IMR-90 (cell line): ENCODE data around the gene GSTM1. TPM values are rescaled to one million over a fixed set of nuclear protein-coding genes. Genes with fewer than 3 reads are reported as not detected.

Experiments
- ATAC-seq: fragments of 200-7000 bp; cut with Tn5 transposase; 2 replicates; pipeline ENCODE4 v1.9.1; 2020; ENCODE audit warnings: low read depth, mild to moderate bottlenecking, moderate library complexity
- BruUV-seq: library from RNA; stranded (reverse); fragments of 400-500 nt; replicated peaks from 2 replicates; lab custom pipeline; 2021; lab: Mats Ljungman, UMichigan
- CTCF ChIA-PET: fragments of 300-600 bp; formaldehyde crosslinking; extraction: SDS; loops from one replicate; lab custom pipeline; 2021; ENCODE audit warnings: antibody characterized with exemption; lab: Yijun Ruan, JAX
- POLR2A ChIA-PET: fragments of 300-600 bp; sonication (Branson Sonifier 250); formaldehyde crosslinking; loops from one replicate; lab custom pipeline; 2022; ENCODE audit warnings: antibody characterized with exemption; ENCODE audit not compliant: unreplicated experiment; lab: Charles Lee
- DNase-seq: peaks from one replicate; pipeline ENCODE4 v3.0.0; 2013
- H2AFZ ChIP-seq: replicated peaks from 2 replicates; pipeline ENCODE3; 2013; ENCODE audit warnings: low read length, mild to moderate bottlenecking; ENCODE audit not compliant: poor library complexity
- H2AK5ac ChIP-seq: 2 replicates; pipeline ENCODE4 v1.6.1; 2013; ENCODE audit warnings: low read depth, low read length, inconsistent platforms
- H2AK9ac ChIP-seq: replicated peaks from 2 replicates; pipeline ENCODE3; 2013; ENCODE audit warnings: mild to moderate bottlenecking, low read depth, low read length, moderate library complexity; ENCODE audit not compliant: poor library complexity
- H2BK120ac ChIP-seq: 2 replicates; pipeline ENCODE4 v1.6.1; 2013; ENCODE audit warnings: low read depth, low read length, inconsistent platforms
- H2BK15ac ChIP-seq: 3 replicates; pipeline ENCODE4 v1.6.1; 2013; ENCODE audit warnings: low read depth, low read length, inconsistent platforms
- H2BK20ac ChIP-seq: 2 replicates; pipeline ENCODE4 v1.6.1; 2013; ENCODE audit warnings: low read depth, mild to moderate bottlenecking, inconsistent platforms, low read length, moderate library complexity
- H2BK5ac ChIP-seq: 2 replicates; pipeline ENCODE4 v1.6.1; 2013; ENCODE audit warnings: mild to moderate bottlenecking, low read depth, low read length, inconsistent platforms; ENCODE audit not compliant: poor library complexity, severe bottlenecking
- H3K14ac ChIP-seq: replicated peaks from 2 replicates; pipeline ENCODE4 v1.6.1; 2013; ENCODE audit warnings: low read depth, low read length, inconsistent platforms
- H3K18ac ChIP-seq: 2 replicates; pipeline ENCODE4 v1.6.1; 2013; ENCODE audit warnings: low read depth, low read length, control low read depth
- H3K23ac ChIP-seq: 2 replicates; pipeline ENCODE4 v1.6.1; 2013; ENCODE audit warnings: low read depth, low read length, inconsistent platforms
- H3K27ac ChIP-seq: 2 replicates; pipeline ENCODE4 v1.5.1; 2013; ENCODE audit warnings: mild to moderate bottlenecking, control low read depth, low read length; ENCODE audit not compliant: insufficient read depth
- H3K27me3 ChIP-seq: 2 replicates; pipeline ENCODE4 v1.6.1; 2013; ENCODE audit warnings: low read length; ENCODE audit not compliant: control insufficient read depth, insufficient read depth
- H3K36me3 ChIP-seq: 2 replicates; pipeline ENCODE4 v1.6.1; 2013; ENCODE audit warnings: low read length, mixed read lengths; ENCODE audit not compliant: control insufficient read depth, insufficient read depth
- H3K4ac ChIP-seq: 2 replicates; pipeline ENCODE4 v1.6.1; 2013; ENCODE audit warnings: low read depth, low read length, inconsistent platforms
- H3K4me1 ChIP-seq: 2 replicates; pipeline ENCODE4 v1.6.1; 2013; ENCODE audit warnings: low read length, mixed read lengths; ENCODE audit not compliant: control insufficient read depth, insufficient read depth
- H3K4me2 ChIP-seq: 2 replicates; pipeline ENCODE4 v1.6.1; 2013; ENCODE audit warnings: low read depth, mild to moderate bottlenecking, control low read depth, low read length, moderate library complexity
- H3K4me3 ChIP-seq: 2 replicates; pipeline ENCODE4 v1.5.1; 2013; ENCODE audit warnings: low read depth, mild to moderate bottlenecking, control low read depth, low read length, moderate library complexity; ENCODE audit not compliant: insufficient read depth
- H3K56ac ChIP-seq: 2 replicates; pipeline ENCODE4 v1.6.1; 2013; ENCODE audit warnings: low read length, inconsistent platforms; ENCODE audit not compliant: insufficient read depth; ENCODE audit errors: extremely low read depth
- H3K79me1 ChIP-seq, 2 experiments: 2 replicates each; pipeline ENCODE4 v1.6.1; 2013; ENCODE audit warnings: low read length in 2 of 2, inconsistent platforms in 1 of 2, low read depth in 1 of 2
- H3K9ac ChIP-seq: 2 replicates; pipeline ENCODE4 v1.6.1; 2013; ENCODE audit warnings: low read depth, low read length, control low read depth
- H3K9me1 ChIP-seq: 2 replicates; pipeline ENCODE4 v1.6.1; 2013; ENCODE audit warnings: low read length, inconsistent platforms; ENCODE audit not compliant: insufficient read depth
- H3K9me3 ChIP-seq: 2 replicates; pipeline ENCODE4 v1.6.1; 2013; ENCODE audit warnings: low read length; ENCODE audit not compliant: control insufficient read depth, insufficient read depth
- H4K20me1 ChIP-seq: 2 replicates; pipeline ENCODE4 v1.6.1; 2013; ENCODE audit warnings: low read length, inconsistent platforms; ENCODE audit not compliant: insufficient read depth
- H4K5ac ChIP-seq: 2 replicates; pipeline ENCODE4 v1.6.1; 2013; ENCODE audit warnings: mild to moderate bottlenecking, low read depth, low read length, control low read depth
- H4K8ac ChIP-seq, 2 experiments: 2 replicates each; pipeline ENCODE4 v1.6.1; 2013; ENCODE audit warnings: low read depth in 2 of 2, low read length in 2 of 2, control low read depth in 1 of 2, inconsistent platforms in 1 of 2
- H4K91ac ChIP-seq: 2 replicates; pipeline ENCODE4 v1.6.1; 2013; ENCODE audit warnings: low read depth, low read length, inconsistent platforms; ENCODE audit not compliant: insufficient read depth
- BHLHE40 ChIP-seq: fragments of 150-350 bp; IDR thresholded peaks from 2 replicates; pipeline ENCODE4 v1.6.1; 2016; ENCODE audit warnings: mild to moderate bottlenecking, low read depth, low read length
- CEBPB ChIP-seq: IDR thresholded peaks from 2 replicates; pipeline ENCODE4 v1.6.1; 2012; ENCODE audit warnings: low read depth, low read length, improper control_type of control experiment
- CHD1 ChIP-seq: IDR thresholded peaks from 2 replicates; pipeline ENCODE4 v1.6.1; 2012; ENCODE audit warnings: low read depth, low read length, improper control_type of control experiment
- FOS ChIP-seq: fragments of 150-350 bp; IDR thresholded peaks from 2 replicates; pipeline ENCODE4 v1.6.1; 2016; ENCODE audit warnings: low read depth, low read length
- MAFK ChIP-seq: IDR thresholded peaks from 2 replicates; pipeline ENCODE4 v1.6.1; 2012; ENCODE audit warnings: low read depth, low read length, improper control_type of control experiment
- MAZ ChIP-seq: IDR thresholded peaks from 2 replicates; pipeline ENCODE4 v1.6.1; 2012; ENCODE audit warnings: low read depth, mild to moderate bottlenecking, low read length, improper control_type of control experiment, moderate library complexity, borderline replicate concordance
- MXI1 ChIP-seq: IDR thresholded peaks from 2 replicates; pipeline ENCODE4 v1.6.1; 2012; ENCODE audit warnings: low read depth, mild to moderate bottlenecking, low read length, moderate library complexity, borderline replicate concordance
- NFE2L2 ChIP-seq: fragments of 150-350 bp; IDR thresholded peaks from 2 replicates; pipeline ENCODE4 v1.6.1; 2016; ENCODE audit warnings: low read depth, mild to moderate bottlenecking, low read length
- POLR2A ChIP-seq: IDR thresholded peaks from 2 replicates; pipeline ENCODE4 v1.6.1; 2012; ENCODE audit warnings: mild to moderate bottlenecking, low read depth, low read length
- RAD21 ChIP-seq: IDR thresholded peaks from 2 replicates; pipeline ENCODE4 v1.6.1; 2012; ENCODE audit warnings: low read length, improper control_type of control experiment
- RCOR1 ChIP-seq: IDR thresholded peaks from 2 replicates; pipeline ENCODE4 v1.6.1; 2012; ENCODE audit warnings: mild to moderate bottlenecking, low read length, improper control_type of control experiment; ENCODE audit not compliant: insufficient replicate concordance
- RFX5 ChIP-seq: IDR thresholded peaks from 2 replicates; pipeline ENCODE4 v1.8.0; 2012; ENCODE audit warnings: low read depth, mild to moderate bottlenecking, low read length, moderate library complexity
- SMC3 ChIP-seq: fragments of 150-350 bp; IDR thresholded peaks from 2 replicates; pipeline ENCODE4 v1.6.1; 2016; ENCODE audit warnings: low read depth, mild to moderate bottlenecking, antibody characterized with exemption, low read length, moderate library complexity
- WGBS, 2 experiments: methylation state at CpG; one replicate each; pipeline versions ENCODE4 v1.1.5 to v1.1.7; 2013; ENCODE audit warnings: missing lambda C conversion rate in 2 of 2; ENCODE audit not compliant: insufficient read length in 1 of 2; ENCODE audit errors: extremely low coverage in 2 of 2; 5-methylcytosine and 5-hydroxymethylcytosine counted together
- dilution Hi-C: fragments of 300-500 bp; cut with HindIII; formaldehyde crosslinking; loops from one replicate; pipeline ENCODE4 v1.14.3; 2018; ENCODE audit warnings: low sequenced_read_pairs; ENCODE audit not compliant: unreplicated experiment
- in situ Hi-C: fragments of 300-500 bp; cut with MboI; formaldehyde crosslinking; loops from 3 replicates; pipeline ENCODE4 v1.14.3; 2019; ENCODE audit warnings: low sequenced_read_pairs, inconsistent platforms, mixed read lengths
- intact Hi-C: fragments of 100-400 bp; cut with micrococcal nuclease; formaldehyde crosslinking; loops from 2 replicates; pipeline ENCODE4 v1.10.0; 2022
- polyA plus RNA-seq, 3 experiments: library from polyadenylated mRNA; depleted of rRNA; stranded (reverse); fragments of >200 nt; gene quantifications; 2 replicates each; pipeline ENCODE4 v1.2.3, GENCODE V29; 2012; ENCODE audit warnings: low replicate concordance in 1 of 3
- total RNA-seq: library from RNA; depleted of rRNA; stranded (reverse); fragments of >200 nt; gene quantifications from 2 replicates; pipeline ENCODE4 v1.2.3, GENCODE V29; 2012
- TF ChIP-seq, protein P1 (sequence below): conservative IDR thresholded peaks from 2 replicates; pipeline ENCODE4 v1.5.1; 2012; ENCODE audit warnings: mild to moderate bottlenecking, low read depth, low read length, improper control_type of control experiment
- TF ChIP-seq, protein P2 (sequence below): fragments of 150-350 bp; IDR thresholded peaks from 2 replicates; pipeline ENCODE4 v1.6.1; 2016; ENCODE audit warnings: low read depth, mild to moderate bottlenecking, low read length, moderate library complexity, borderline replicate concordance
- TF ChIP-seq, protein P3 (sequence below): fragments of 150-350 bp; IDR thresholded peaks from 2 replicates; pipeline ENCODE4 v1.6.1; 2017; ENCODE audit warnings: mild to moderate bottlenecking, antibody characterized with exemption, low read length, low read depth

GSTM1 gene
- total and polyA plus RNA-seq, 2 of the 4 experiments (the other 2 are of a cell fraction): not detected

DNA sequence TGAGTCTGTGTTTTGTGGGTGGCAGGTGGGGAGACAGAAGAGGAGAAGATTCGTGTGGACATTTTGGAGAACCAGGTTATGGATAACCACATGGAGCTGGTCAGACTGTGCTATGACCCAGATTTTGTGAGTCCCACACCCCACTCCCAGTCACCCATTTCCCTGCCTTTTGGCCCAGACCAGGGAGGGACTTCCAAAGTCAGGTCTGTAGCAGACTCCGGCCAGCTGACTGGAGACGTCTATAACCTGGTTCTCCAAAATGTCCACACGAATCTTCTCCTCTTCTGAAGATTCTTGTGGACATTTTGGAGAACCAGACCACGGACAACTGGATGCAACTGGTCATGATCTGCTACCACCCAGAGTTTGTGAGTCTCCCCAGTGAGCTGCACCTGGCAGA lies 26.0 kb downstream of the GSTM1 start:
- ChIA-PET CTCF (no interaction called here), POLR2A (no interaction called here)
- Histone ChIP-seq H4K91ac (no peak overlapping the region), H3K4ac (no peak overlapping the region), H2BK5ac (no peak overlapping the region), H3K27me3 (no peaks in the 10 kb centered on the region; the same call in 1 of the 2 replicates), H3K4me2 (no peak overlapping the region), H3K4me3 (no peak overlapping the region), H2AFZ (no peak overlapping the region), H2BK20ac (no peak overlapping the region), H4K5ac (no peak overlapping the region), H2AK9ac (no peak overlapping the region), H3K18ac (no peak overlapping the region), H3K36me3 (no peaks in the 10 kb centered on the region), H3K27ac (no peak overlapping the region), H4K8ac (no peak overlapping the region), H3K9me3 (peaks cover 2% of the 10 kb centered on the region; the same call in 1 of the 2 replicates), H3K79me1 (no peaks in the 10 kb centered on the region), H3K14ac (no peak overlapping the region), H2BK15ac (no peak overlapping the region), H3K9ac (no peak overlapping the region), H3K23ac (no peak overlapping the region), H3K4me1 (0 out of 2 replicates have a peak, but pooled peaks cover 2% of the 10 kb centered on the region), H2BK120ac (no peak overlapping the region), H3K9me1 (no peaks in the 10 kb centered on the region), H2AK5ac (no peak overlapping the region), H4K20me1 (no peaks in the 10 kb centered on the region), H3K56ac (no peak overlapping the region)
- no peak for DNase-seq
- ATAC-seq: no peak
- intact Hi-C loops: no loop called here
- TF ChIP-seq, protein P1, sequence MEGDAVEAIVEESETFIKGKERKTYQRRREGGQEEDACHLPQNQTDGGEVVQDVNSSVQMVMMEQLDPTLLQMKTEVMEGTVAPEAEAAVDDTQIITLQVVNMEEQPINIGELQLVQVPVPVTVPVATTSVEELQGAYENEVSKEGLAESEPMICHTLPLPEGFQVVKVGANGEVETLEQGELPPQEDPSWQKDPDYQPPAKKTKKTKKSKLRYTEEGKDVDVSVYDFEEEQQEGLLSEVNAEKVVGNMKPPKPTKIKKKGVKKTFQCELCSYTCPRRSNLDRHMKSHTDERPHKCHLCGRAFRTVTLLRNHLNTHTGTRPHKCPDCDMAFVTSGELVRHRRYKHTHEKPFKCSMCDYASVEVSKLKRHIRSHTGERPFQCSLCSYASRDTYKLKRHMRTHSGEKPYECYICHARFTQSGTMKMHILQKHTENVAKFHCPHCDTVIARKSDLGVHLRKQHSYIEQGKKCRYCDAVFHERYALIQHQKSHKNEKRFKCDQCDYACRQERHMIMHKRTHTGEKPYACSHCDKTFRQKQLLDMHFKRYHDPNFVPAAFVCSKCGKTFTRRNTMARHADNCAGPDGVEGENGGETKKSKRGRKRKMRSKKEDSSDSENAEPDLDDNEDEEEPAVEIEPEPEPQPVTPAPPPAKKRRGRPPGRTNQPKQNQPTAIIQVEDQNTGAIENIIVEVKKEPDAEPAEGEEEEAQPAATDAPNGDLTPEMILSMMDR: no peak
- TF ChIP-seq MAZ: no peak
- TF ChIP-seq CHD1: no peak
- TF ChIP-seq BHLHE40: no peak
- TF ChIP-seq CEBPB: no peak
- TF ChIP-seq POLR2A: no peak
- TF ChIP-seq FOS: no peak
- no peak for TF ChIP-seq SMC3
- TF ChIP-seq, protein P2, sequence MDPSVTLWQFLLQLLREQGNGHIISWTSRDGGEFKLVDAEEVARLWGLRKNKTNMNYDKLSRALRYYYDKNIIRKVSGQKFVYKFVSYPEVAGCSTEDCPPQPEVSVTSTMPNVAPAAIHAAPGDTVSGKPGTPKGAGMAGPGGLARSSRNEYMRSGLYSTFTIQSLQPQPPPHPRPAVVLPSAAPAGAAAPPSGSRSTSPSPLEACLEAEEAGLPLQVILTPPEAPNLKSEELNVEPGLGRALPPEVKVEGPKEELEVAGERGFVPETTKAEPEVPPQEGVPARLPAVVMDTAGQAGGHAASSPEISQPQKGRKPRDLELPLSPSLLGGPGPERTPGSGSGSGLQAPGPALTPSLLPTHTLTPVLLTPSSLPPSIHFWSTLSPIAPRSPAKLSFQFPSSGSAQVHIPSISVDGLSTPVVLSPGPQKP: no peak
- TF ChIP-seq NFE2L2: no peak
- TF ChIP-seq MAFK: no peak
- no peak for TF ChIP-seq RAD21
- TF ChIP-seq RFX5: no peak
- no peak for TF ChIP-seq RCOR1
- TF ChIP-seq, protein P3, sequence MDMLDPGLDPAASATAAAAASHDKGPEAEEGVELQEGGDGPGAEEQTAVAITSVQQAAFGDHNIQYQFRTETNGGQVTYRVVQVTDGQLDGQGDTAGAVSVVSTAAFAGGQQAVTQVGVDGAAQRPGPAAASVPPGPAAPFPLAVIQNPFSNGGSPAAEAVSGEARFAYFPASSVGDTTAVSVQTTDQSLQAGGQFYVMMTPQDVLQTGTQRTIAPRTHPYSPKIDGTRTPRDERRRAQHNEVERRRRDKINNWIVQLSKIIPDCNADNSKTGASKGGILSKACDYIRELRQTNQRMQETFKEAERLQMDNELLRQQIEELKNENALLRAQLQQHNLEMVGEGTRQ: no peak
- TF ChIP-seq MXI1: no peak
- in situ Hi-C loops: no loop called here
- dilution Hi-C loops: no loop called here
- BruUV-seq: no TSS peak
- WGBS, 2 experiments: 80% methylated on average over 1 of the region's 5 CpGs; no CpG with 5 or more reads in 1 of the 2 experiments
